ENCODE data around the gene NFATC1.

Gene NFATC1

GRCh38 chr18:79511271-79511670 is 115.5 kb downstream of the NFATC1 start:
- DNase-seq: no peak

- DNase-seq: no peak
Observed at GRCh38 chr18:79511671-79512301, 116.1 kb downstream of the NFATC1 start.

- DNase-seq: no peak
Observed at GRCh38 chr18:79512461-79513380, 117.0 kb downstream of the NFATC1 start.

GRCh38 chr18:79513381-79514081 is 117.8 kb downstream of the NFATC1 start:
- no peak for DNase-seq

GRCh38 chr18:79515331-79515730 is 119.6 kb downstream of the NFATC1 start:
- DNase-seq: no peak

GRCh38 chr18:79515944-79516351 is 120.2 kb downstream of the NFATC1 start:
- DNase-seq: no peak

- DNase-seq: no peak
Observed at GRCh38 chr18:79516441-79516931, 120.8 kb downstream of the NFATC1 start.

- DNase-seq: no peak
Observed at GRCh38 chr18:79517341-79517740, 121.6 kb downstream of the NFATC1 start.

- DNase-seq: no peak
Observed at GRCh38 chr18:79518028-79518682, 122.4 kb downstream of the NFATC1 start.

GRCh38 chr18:79518683-79519128 is 123.0 kb downstream of the NFATC1 start:
- DNase-seq: no peak

GRCh38 chr18:79519751-79520477 is 124.2 kb downstream of the NFATC1 start:
- DNase-seq: no peak

- DNase-seq: no peak
Observed at GRCh38 chr18:79520478-79521390, 125.0 kb downstream of the NFATC1 start.

- DNase-seq: no peak
Observed at GRCh38 chr18:79521416-79522205, 125.9 kb downstream of the NFATC1 start.

GRCh38 chr18:79522451-79523205 is 126.9 kb downstream of the NFATC1 start:
- DNase-seq: no peak

- DNase-seq: no peak
Observed at GRCh38 chr18:79523206-79523735, 127.5 kb downstream of the NFATC1 start.

- DNase-seq: no peak
Observed at GRCh38 chr18:79523736-79524180, 128.0 kb downstream of the NFATC1 start.

GRCh38 chr18:79524181-79525078 is 128.7 kb downstream of the NFATC1 start:
- no peak for DNase-seq

Data from SW 1271 (cell line).